GM10248 (cell line): ENCODE measurements around the gene PFKFB3.
"Not testable (repeated sequence)": the region's sequence is repeated elsewhere in the genome, so short reads cannot be mapped to it uniquely, and the experiment has no call there.

Source experiments
- CTCF ChIA-PET: fragments of 300-600 bp; sonication (Branson Sonifier 250); formaldehyde crosslinking; extraction: SDS; loops from one replicate; lab custom pipeline; 2021; ENCODE audit warnings: antibody characterized with exemption; lab: Yijun Ruan, JAX
- POLR2A ChIA-PET: fragments of 350-650 bp; sonication (Branson Sonifier 250); formaldehyde crosslinking; extraction: SDS; loops from one replicate; lab custom pipeline; 2020; ENCODE audit warnings: antibody characterized with exemption; lab: Yijun Ruan, JAX
- DNase-seq: peaks from one replicate; pipeline ENCODE4 v3.0.0; 2012; ENCODE audit errors: extremely low spot score
- TF ChIP-seq, protein P1 (sequence below): IDR thresholded peaks from 2 replicates; pipeline ENCODE4 v1.5.1; 2012; ENCODE audit warnings: mild to moderate bottlenecking, low read depth; ENCODE audit errors: extremely low read depth, missing control alignments, control extremely low read depth

The PFKFB3 gene

DNA sequence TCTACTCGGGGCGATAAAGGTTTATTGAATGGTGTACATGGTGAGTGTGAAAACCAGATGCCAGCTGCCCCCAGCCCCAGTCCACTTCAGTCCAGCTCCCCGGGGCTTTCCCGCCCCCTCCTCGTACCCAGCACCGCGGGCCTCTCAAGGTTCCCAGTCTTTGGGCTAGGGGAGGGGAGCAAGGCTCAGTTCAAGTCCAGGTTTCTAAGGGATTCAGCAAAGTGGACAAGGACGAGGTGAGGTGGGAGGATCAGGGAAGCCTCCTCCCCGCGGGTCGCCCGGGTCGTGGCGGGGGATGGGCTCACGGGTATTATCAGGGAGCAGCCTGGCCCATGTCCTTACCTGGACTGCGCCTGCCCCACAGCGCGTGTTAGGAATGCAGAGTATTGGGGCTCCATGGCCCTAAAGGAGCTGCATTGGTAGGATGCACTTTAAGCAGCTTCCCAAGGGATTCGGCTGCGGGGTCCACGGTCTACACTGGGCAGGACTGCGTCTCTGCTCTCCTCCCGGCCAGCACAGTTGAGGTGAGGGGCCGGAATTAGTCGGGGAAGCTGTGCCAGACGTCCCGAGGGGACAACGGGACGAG is 541 bp upstream of the PFKFB3 start:
- DNase-seq, result no peak
- ChIA-PET POLR2A (interaction anchor here (0.5 to 2.2 kb wide), 55 partner anchors 9 to 510 kb away, joined by 3 to 42 read pairs (median 4); no protein-coding TSS in a partner anchor), CTCF (interaction anchor here (0.7 to 5.7 kb wide), 77 partner anchors 8 to 741 kb away, joined by 3 to 136 read pairs (median 5); no protein-coding TSS in a partner anchor)
- TF ChIP-seq, protein P1, sequence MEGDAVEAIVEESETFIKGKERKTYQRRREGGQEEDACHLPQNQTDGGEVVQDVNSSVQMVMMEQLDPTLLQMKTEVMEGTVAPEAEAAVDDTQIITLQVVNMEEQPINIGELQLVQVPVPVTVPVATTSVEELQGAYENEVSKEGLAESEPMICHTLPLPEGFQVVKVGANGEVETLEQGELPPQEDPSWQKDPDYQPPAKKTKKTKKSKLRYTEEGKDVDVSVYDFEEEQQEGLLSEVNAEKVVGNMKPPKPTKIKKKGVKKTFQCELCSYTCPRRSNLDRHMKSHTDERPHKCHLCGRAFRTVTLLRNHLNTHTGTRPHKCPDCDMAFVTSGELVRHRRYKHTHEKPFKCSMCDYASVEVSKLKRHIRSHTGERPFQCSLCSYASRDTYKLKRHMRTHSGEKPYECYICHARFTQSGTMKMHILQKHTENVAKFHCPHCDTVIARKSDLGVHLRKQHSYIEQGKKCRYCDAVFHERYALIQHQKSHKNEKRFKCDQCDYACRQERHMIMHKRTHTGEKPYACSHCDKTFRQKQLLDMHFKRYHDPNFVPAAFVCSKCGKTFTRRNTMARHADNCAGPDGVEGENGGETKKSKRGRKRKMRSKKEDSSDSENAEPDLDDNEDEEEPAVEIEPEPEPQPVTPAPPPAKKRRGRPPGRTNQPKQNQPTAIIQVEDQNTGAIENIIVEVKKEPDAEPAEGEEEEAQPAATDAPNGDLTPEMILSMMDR, result no peak

DNA sequence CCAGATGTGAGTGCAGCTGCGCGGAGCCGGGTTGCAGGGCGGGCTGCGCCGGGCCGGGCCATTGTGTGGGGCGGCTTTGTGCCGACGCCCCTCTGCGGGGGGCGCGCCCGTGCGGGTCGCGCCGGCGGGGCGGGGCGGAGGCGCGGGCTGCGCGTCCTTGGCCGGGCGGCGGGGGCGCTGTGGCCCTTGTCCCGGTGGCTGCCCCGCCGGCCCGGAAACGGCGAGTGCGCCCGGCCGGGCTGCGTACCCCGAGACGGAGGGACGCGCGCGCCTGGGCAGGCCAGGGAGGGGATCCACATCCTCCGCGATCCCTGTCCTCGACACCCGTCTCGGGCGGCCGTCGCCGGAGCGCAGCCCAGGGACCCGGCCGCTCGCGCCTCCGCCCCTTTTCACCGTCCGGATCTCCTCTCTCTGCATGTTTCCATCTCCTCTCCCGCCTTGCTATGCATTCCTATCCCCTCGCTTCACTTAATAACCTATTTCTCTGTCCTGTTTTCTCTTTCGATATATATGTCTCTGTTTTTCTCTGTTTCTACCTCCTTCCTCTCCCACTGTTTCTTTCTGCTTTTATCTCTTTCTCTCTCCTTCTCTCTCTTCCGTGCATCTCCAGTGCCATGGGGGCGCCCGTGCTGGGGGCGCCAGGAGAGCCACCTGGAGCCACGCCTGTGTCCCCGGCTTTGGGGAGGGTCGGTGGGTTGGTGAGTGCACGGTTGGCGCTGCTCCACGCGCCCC is 765 bp downstream of the PFKFB3 start:
- ChIA-PET POLR2A (interaction anchor here (0.7 to 2.2 kb wide), 25 partner anchors 21 to 212 kb away, joined by 3 to 42 read pairs (median 5); no protein-coding TSS in a partner anchor), CTCF (interaction anchor here (0.8 to 5.7 kb wide), 50 partner anchors 9 to 212 kb away, joined by 3 to 136 read pairs (median 5); no protein-coding TSS in a partner anchor)
- peak; percentile 85 for DNase-seq
- TF ChIP-seq, protein P1, result peak; percentile 61

DNA sequence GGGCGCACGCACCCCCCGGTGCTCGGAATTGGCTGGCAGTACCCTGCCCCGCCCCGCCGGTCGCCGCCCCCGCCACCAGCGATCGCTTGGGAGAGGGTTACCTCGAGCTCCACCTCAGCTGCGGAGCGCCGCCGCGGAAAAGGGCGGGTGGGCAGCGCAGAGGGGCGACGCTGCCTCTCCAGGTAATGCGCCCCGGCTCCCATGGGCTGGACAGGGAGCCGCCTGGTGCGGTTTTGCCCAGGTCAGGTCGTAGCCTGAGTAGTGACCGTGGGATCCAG is 1.3 kb downstream of the PFKFB3 start:
- DNase-seq, result no peak

DNA sequence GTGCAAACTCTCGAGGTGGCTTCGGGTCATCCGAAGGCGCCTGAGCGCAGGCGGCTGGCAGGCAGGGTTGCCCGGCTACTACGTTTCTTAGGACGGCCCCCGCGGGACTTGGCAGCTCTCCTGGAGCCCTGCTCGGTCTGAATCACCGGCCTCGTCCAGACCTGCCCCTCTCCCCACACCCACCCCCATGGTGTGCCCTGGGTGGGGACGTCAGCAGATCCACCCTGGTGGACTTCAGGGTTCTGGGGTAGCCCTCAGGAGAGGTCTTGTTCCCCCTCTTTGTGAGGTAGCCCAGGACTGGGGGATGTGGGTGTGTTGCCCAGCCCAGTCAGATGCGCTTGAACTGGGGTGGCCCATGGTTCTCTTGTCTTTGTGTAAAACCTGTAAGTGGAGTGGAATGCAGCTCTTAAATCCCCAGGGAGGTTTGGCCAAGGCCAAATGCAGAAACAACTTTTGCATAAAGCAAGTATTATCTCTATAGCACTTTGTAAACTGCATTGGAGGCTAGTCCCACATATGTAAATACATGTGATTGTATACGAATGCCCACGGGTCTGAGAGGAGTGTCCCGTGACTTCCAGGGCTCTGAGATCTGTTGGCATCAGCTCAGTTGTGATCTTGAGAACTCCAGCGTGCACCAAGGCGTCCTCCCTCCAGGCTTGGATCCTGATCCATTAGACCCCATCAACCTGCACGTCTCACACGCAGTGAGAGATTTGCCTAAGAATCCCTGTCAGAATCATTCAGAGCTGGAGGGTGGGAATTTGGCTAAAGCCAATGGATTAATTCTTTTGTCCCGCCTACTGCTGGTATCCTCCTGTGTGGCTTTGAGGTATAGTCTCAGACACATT is 1.8 kb downstream of the PFKFB3 start:
- CTCF ChIA-PET, result interaction anchor here (0.7 to 2.4 kb wide), 6 partner anchors 9 to 197 kb away, joined by 3 to 20 read pairs (median 4); no protein-coding TSS in a partner anchor
- TF ChIP-seq, protein P1, result no peak
- POLR2A ChIA-PET, result interaction anchor here (1.2 kb wide), 1 partner anchor 70 kb away, joined by 7 read pairs; no protein-coding TSS in a partner anchor
- no peak for DNase-seq

More for the DNA sequence above, 1.3 kb downstream of the PFKFB3 start:
- CTCF ChIA-PET, result interaction anchor here (0.7 to 2.4 kb wide), 6 partner anchors 10 to 198 kb away, joined by 3 to 20 read pairs (median 4); no protein-coding TSS in a partner anchor
- TF ChIP-seq, protein P1, result no peak
- POLR2A ChIA-PET, result interaction anchor here (1.2 kb wide), 1 partner anchor 71 kb away, joined by 7 read pairs; no protein-coding TSS in a partner anchor

DNA sequence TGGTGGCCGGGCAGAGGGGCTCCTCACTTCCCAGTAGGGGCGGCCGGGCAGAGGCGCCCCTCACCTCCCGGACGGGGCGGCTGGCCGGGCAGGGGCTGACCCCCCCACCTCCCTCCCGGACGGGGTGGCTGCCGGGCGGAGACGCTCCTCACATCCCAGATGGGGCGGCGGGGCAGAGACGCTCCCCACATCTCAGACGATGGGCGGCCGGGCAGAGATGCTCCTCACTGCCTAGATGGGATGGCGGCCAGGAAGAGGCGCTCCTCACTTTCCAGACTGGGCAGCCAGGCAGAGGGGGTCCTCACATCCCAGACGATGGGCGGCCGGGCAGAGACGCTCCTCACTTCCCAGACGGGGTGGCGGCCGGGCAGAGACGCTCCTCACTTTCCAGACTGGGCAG is 3.8 kb downstream of the PFKFB3 start:
- CTCF ChIA-PET, POLR2A ChIA-PET, DNase-seq: not testable (repeated sequence)

DNA sequence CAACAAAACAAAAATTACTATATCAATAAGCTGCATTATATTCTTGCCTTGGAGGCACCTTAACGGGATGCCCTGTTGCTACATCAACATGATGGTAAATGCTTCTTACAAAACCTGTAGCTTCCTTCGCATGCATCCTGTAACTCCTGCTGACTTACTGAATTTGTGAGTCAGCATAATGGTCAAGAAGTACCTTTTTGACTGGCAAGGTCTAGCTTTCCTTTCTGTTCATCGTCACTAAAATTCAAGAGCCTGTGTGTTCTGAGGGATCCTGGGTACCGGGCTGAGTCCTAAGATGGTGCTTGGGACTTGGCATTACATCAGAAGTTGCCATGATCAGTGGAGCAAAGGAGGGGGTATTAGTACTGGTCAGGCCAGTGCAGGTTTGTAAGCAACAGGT is 4.9 kb downstream of the PFKFB3 start:
- ChIA-PET POLR2A (no interaction called here), CTCF (interaction anchor here (1.0 to 2.8 kb wide), 5 partner anchors 13 to 198 kb away, joined by 3 to 20 read pairs (median 4); no protein-coding TSS in a partner anchor)
- TF ChIP-seq, protein P1, result no peak
- DNase-seq, result no peak
